GM12878 (cell line): Measurements from ENCODE around the gene CTBS. TPM values are rescaled to one million over a fixed set of nuclear protein-coding genes. Genes with fewer than 3 reads are reported as not detected.

Source experiments
- ASH2L ChIP-seq: fragments of 300-600, 200-600 bp; sonication (generic); IDR thresholded peaks from 2 replicates; pipeline ENCODE4 v1.6.1; 2017; ENCODE audit warnings: low read depth, mild to moderate bottlenecking, borderline replicate concordance
- ATF7 ChIP-seq: fragments of 450-650 bp; IDR thresholded peaks from 2 replicates; pipeline ENCODE4 v1.6.1; 2016; ENCODE audit warnings: low read depth, mild to moderate bottlenecking
- BMI1 ChIP-seq: fragments of 450-650 bp; IDR thresholded peaks from 2 replicates; pipeline ENCODE4 v1.6.1; 2016; ENCODE audit warnings: mild to moderate bottlenecking, moderate library complexity, borderline replicate concordance
- CBX3 ChIP-seq: fragments of 200-600 bp; sonication (generic); IDR thresholded peaks from 2 replicates; pipeline ENCODE4 v1.6.1; 2016; ENCODE audit warnings: low read depth, borderline replicate concordance
- ETV6 ChIP-seq, 2 experiments: fragments of 450-650 bp in 1 of 2; IDR thresholded peaks in 1 of 2; conservative IDR thresholded peaks in 1 of 2; 2 replicates each; pipeline ENCODE4 v1.6.1; 2014; ENCODE audit warnings: antibody characterized with exemption in 1 of 2, borderline replicate concordance in 1 of 2, low read depth in 1 of 2, mild to moderate bottlenecking in 1 of 2, moderate library complexity in 1 of 2
- FOS ChIP-seq: IDR thresholded peaks from 3 replicates; pipeline ENCODE4 v1.6.1; 2011; ENCODE audit warnings: borderline replicate concordance; ENCODE audit not compliant: insufficient read length; ENCODE audit errors: extremely low read depth
- FOXM1 ChIP-seq: IDR thresholded peaks from 2 replicates; pipeline ENCODE4 v1.6.1; 2012; ENCODE audit warnings: low read depth, mild to moderate bottlenecking, inconsistent platforms, low read length, moderate library complexity
- IKZF1 ChIP-seq: fragments of 450-650 bp; conservative IDR thresholded peaks from 2 replicates; pipeline ENCODE4 v1.6.1; 2017; ENCODE audit warnings: antibody characterized with exemption, mild to moderate bottlenecking
- LARP7 ChIP-seq: fragments of 450-650 bp; IDR thresholded peaks from 2 replicates; pipeline ENCODE4 v1.6.1; 2017; ENCODE audit warnings: mild to moderate bottlenecking
- MEF2A ChIP-seq: IDR thresholded peaks from 2 replicates; pipeline ENCODE4 v1.6.1; 2011; ENCODE audit warnings: low read depth, mild to moderate bottlenecking, low read length, moderate library complexity; ENCODE audit not compliant: insufficient read depth
- NFYA ChIP-seq: IDR thresholded peaks from 2 replicates; pipeline ENCODE4 v1.6.1; 2011; ENCODE audit warnings: low read depth, mild to moderate bottlenecking, low read length, improper control_type of control experiment, borderline replicate concordance
- NR2C1 ChIP-seq: fragments of 450-650 bp; IDR thresholded peaks from 2 replicates; pipeline ENCODE4 v1.6.1; 2017; ENCODE audit warnings: antibody characterized with exemption, mild to moderate bottlenecking, moderate library complexity
- NRF1 ChIP-seq: conservative IDR thresholded peaks from 2 replicates; pipeline ENCODE4 v1.6.1; 2011; ENCODE audit warnings: mild to moderate bottlenecking, low read depth, low read length, improper control_type of control experiment
- PAX5 ChIP-seq: IDR thresholded peaks from 2 replicates; pipeline ENCODE4 v1.6.1; 2011; ENCODE audit warnings: low read depth, low read length, borderline replicate concordance
- POLR2A ChIP-seq: IDR thresholded peaks from 2 replicates; pipeline ENCODE4 v1.6.1; 2011; ENCODE audit warnings: low read depth, mild to moderate bottlenecking, low read length
- RAD21 ChIP-seq: IDR thresholded peaks from 2 replicates; pipeline ENCODE4 v1.6.1; 2011; ENCODE audit warnings: mild to moderate bottlenecking, low read depth, low read length, moderate library complexity; ENCODE audit not compliant: insufficient read depth
- RUNX3 ChIP-seq: IDR thresholded peaks from 2 replicates; pipeline ENCODE4 v1.6.1; 2012; ENCODE audit warnings: low read length, inconsistent platforms
- SMARCA5 ChIP-seq: fragments of 450-650 bp; IDR thresholded peaks from 2 replicates; pipeline ENCODE4 v1.6.1; 2017; ENCODE audit warnings: mild to moderate bottlenecking
- SRF ChIP-seq, 2 experiments: IDR thresholded peaks; 2 replicates each; pipeline ENCODE4 v1.6.1; 2011; ENCODE audit warnings: low read depth in 2 of 2, low read length in 2 of 2, mild to moderate bottlenecking in 1 of 2, moderate library complexity in 1 of 2
- STAT3 ChIP-seq: IDR thresholded peaks from 2 replicates; pipeline ENCODE4 v1.6.1; 2011; ENCODE audit warnings: low read depth, low read length, improper control_type of control experiment
- TARDBP ChIP-seq: IDR thresholded peaks from 2 replicates; pipeline ENCODE4 v1.6.1; 2016; ENCODE audit warnings: borderline replicate concordance
- ZBED1 ChIP-seq: IDR thresholded peaks from 2 replicates; pipeline ENCODE4 v1.6.1; 2016; ENCODE audit warnings: borderline replicate concordance
- ZNF217 ChIP-seq: fragments of 450-650 bp; IDR thresholded peaks from 2 replicates; pipeline ENCODE4 v1.6.1; 2017; ENCODE audit warnings: antibody characterized with exemption, mild to moderate bottlenecking
- ZZZ3 ChIP-seq: IDR thresholded peaks from 2 replicates; pipeline ENCODE4 v1.6.1; 2011; ENCODE audit warnings: low read depth; ENCODE audit not compliant: control insufficient read depth, insufficient read length
- polyA plus RNA-seq, 11 experiments: library from polyadenylated mRNA; depleted of rRNA in 4 of 11; unstranded in 6 of 11; stranded (reverse) in 5 of 11; fragments of >200 nt; fragmentation: Nextera tagmentation in 4 of 11; fragmentation: Illumina TruSeq in 1 of 11; extraction: Ambion mirVana in 4 of 11; extraction: Trizol in 1 of 11; gene quantifications; 1 replicate in 1 of 11; 2 replicates in 10 of 11; pipeline versions ENCODE4 v1.2.1 to v1.2.3, GENCODE V29; 2011 to 2016; ENCODE audit warnings: inconsistent platforms in 2 of 11, missing spikeins in 2 of 11, low read depth in 1 of 11
- total RNA-seq, 4 experiments: library from RNA; depleted of rRNA in 3 of 4; stranded (reverse); fragments of >200 nt in 3 of 4; fragmentation: Illumina TruSeq in 1 of 4; extraction: Trizol in 1 of 4; gene quantifications; 2 replicates each; pipeline versions ENCODE4 v1.2.1 to v1.2.3, GENCODE V29; 2013 to 2021
- TF ChIP-seq, protein P1 (sequence below): fragments of 450-650 bp; IDR thresholded peaks from 2 replicates; pipeline ENCODE4 v1.6.1; 2016; ENCODE audit warnings: mild to moderate bottlenecking
- TF ChIP-seq, protein P2 (sequence below): fragments of 150-350 bp; IDR thresholded peaks from 2 replicates; pipeline ENCODE4 v1.6.1; 2016; ENCODE audit warnings: low read depth, low read length
- TF ChIP-seq, protein P3 (sequence below): IDR thresholded peaks from 2 replicates; pipeline ENCODE4 v1.6.1; 2011; ENCODE audit warnings: mild to moderate bottlenecking, low read depth, low read length, moderate library complexity; ENCODE audit not compliant: insufficient replicate concordance

CTBS gene
- total and polyA plus RNA-seq, 10 of the 15 experiments (the other 5 are each of a cell fraction or from before 2014, with no cell fraction given) = 4.3 to 21.2 (median 12.3) TPM

DNA sequence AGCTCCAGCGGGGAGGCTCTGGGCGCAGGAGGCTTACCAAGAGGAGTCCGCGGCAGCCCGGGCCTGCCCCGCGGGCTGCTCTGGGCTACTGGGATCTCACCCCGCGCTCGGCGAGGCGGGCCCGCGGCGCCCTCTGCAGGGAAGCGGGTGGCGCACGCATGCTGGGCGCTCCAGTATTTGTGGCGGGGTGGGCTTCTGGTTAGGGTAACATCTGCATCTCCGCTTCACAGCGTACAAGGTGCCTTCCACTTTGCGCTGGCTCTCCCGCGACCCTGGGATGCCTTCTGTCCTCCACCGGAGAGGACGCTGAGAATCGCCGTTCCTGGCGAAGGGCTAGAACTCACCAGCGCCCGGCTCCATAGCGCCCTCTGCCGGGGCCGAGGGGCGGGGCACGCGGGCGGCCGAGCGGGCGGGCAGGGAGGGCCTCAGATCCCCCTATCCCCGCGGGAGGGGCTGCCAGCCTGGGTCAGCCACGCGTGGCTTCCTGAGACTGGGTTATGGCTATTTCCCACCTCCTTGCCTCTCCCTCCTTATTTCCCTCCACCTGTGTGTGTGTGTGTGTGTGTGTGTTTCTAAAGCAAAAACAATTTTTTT lies 46.6 kb upstream of the CTBS start (continued):
- TF ChIP-seq, protein P1, sequence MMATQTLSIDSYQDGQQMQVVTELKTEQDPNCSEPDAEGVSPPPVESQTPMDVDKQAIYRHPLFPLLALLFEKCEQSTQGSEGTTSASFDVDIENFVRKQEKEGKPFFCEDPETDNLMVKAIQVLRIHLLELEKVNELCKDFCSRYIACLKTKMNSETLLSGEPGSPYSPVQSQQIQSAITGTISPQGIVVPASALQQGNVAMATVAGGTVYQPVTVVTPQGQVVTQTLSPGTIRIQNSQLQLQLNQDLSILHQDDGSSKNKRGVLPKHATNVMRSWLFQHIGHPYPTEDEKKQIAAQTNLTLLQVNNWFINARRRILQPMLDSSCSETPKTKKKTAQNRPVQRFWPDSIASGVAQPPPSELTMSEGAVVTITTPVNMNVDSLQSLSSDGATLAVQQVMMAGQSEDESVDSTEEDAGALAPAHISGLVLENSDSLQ = no peak
- no peak for TF ChIP-seq NRF1
- peak; percentile 94 for TF ChIP-seq LARP7
- TF ChIP-seq TARDBP = no peak
- no peak for TF ChIP-seq ZBED1
- TF ChIP-seq RAD21 = peak; percentile 85
- no peak for TF ChIP-seq ZNF217
- peak in 1 of 2 experiments; percentile 39; a peak in 1 of 4 replicates for TF ChIP-seq SRF (IDR thresholded peaks at IDR 0.05; ENCODE audit: low read depth in 2 of 2, low read length in 2 of 2)
- peak; percentile 97 for TF ChIP-seq SMARCA5
- peak; percentile 44 for TF ChIP-seq POLR2A
- no peak for TF ChIP-seq ZZZ3
- TF ChIP-seq, protein P2, sequence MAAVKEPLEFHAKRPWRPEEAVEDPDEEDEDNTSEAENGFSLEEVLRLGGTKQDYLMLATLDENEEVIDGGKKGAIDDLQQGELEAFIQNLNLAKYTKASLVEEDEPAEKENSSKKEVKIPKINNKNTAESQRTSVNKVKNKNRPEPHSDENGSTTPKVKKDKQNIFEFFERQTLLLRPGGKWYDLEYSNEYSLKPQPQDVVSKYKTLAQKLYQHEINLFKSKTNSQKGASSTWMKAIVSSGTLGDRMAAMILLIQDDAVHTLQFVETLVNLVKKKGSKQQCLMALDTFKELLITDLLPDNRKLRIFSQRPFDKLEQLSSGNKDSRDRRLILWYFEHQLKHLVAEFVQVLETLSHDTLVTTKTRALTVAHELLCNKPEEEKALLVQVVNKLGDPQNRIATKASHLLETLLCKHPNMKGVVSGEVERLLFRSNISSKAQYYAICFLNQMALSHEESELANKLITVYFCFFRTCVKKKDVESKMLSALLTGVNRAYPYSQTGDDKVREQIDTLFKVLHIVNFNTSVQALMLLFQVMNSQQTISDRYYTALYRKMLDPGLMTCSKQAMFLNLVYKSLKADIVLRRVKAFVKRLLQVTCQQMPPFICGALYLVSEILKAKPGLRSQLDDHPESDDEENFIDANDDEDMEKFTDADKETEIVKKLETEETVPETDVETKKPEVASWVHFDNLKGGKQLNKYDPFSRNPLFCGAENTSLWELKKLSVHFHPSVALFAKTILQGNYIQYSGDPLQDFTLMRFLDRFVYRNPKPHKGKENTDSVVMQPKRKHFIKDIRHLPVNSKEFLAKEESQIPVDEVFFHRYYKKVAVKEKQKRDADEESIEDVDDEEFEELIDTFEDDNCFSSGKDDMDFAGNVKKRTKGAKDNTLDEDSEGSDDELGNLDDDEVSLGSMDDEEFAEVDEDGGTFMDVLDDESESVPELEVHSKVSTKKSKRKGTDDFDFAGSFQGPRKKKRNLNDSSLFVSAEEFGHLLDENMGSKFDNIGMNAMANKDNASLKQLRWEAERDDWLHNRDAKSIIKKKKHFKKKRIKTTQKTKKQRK = no peak
- TF ChIP-seq ASH2L = no peak
- TF ChIP-seq ETV6 (conservative IDR thresholded peaks at IDR 0.05 in 1 of 2, IDR thresholded peaks at IDR 0.05 in 1 of 2; ENCODE audit: borderline replicate concordance in 1 of 2, low read depth in 1 of 2) = no peak
- no peak for TF ChIP-seq ATF7
- TF ChIP-seq NR2C1 = no peak
- 0 out of 2 replicates have a peak, but pooled peaks have one; percentile 34 for TF ChIP-seq MEF2A
- TF ChIP-seq RUNX3 = peak; percentile 28; the same call in 1 of the 2 replicates
- peak; percentile 69 for TF ChIP-seq IKZF1
- no peak for TF ChIP-seq CBX3
- peak; percentile 62; the same call in 1 of the 2 replicates for TF ChIP-seq FOXM1
- TF ChIP-seq, protein P3, sequence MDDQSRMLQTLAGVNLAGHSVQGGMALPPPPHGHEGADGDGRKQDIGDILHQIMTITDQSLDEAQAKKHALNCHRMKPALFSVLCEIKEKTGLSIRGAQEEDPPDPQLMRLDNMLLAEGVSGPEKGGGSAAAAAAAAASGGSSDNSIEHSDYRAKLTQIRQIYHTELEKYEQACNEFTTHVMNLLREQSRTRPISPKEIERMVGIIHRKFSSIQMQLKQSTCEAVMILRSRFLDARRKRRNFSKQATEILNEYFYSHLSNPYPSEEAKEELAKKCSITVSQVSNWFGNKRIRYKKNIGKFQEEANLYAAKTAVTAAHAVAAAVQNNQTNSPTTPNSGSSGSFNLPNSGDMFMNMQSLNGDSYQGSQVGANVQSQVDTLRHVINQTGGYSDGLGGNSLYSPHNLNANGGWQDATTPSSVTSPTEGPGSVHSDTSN = no peak
- TF ChIP-seq STAT3 = no peak
- TF ChIP-seq BMI1 = no peak
- TF ChIP-seq PAX5 = peak; percentile 87
- TF ChIP-seq FOS = no peak
- TF ChIP-seq NFYA = no peak
